HepG2 (cell line): ENCODE measurements around the gene SIM1. TPM values are rescaled to one million over a fixed set of nuclear protein-coding genes. Genes with fewer than 3 reads are reported as not detected.

Source experiments
- ATAC-seq: fragments of 200-7000 bp; cut with Tn5 transposase; 3 replicates; pipeline ENCODE4 v1.9.1; 2020; ENCODE audit warnings: mild to moderate bottlenecking, moderate library complexity
- BruUV-seq: library from RNA; stranded (reverse); fragments of 400-500 nt; replicated peaks from 2 replicates; lab custom pipeline; 2021; lab: Mats Ljungman, UMichigan
- CTCF ChIA-PET: fragments of 300-600 bp; formaldehyde crosslinking; extraction: SDS; loops from one replicate; lab custom pipeline; 2021; ENCODE audit warnings: low total read pairs, inconsistent platforms, low intra/inter-chr PET ratio; lab: Yijun Ruan, JAX
- POLR2A ChIA-PET: fragments of 350-600 bp; sonication (Branson Sonifier 250); formaldehyde crosslinking; loops from one replicate; lab custom pipeline; 2020; ENCODE audit warnings: antibody characterized with exemption, inconsistent platforms; lab: Yijun Ruan, JAX
- DNase-seq: peaks from one replicate; pipeline ENCODE4 v3.0.0-alpha.2; 2015; ENCODE audit warnings: low spot score
- FAIRE-seq: peaks from 3 replicates; lab custom pipeline; 2011; peaks lifted over from hg19 to GRCh38; lab: Jason Lieb, UNC
- H2AFZ ChIP-seq: one replicate; pipeline ENCODE4 v1.6.1; 2011; ENCODE audit warnings: low read length, inconsistent platforms
- H3K27ac ChIP-seq: fragments of 300-600 bp; 3 replicates; pipeline ENCODE4 v1.8.0; 2011; ENCODE audit warnings: mixed run types, mild to moderate bottlenecking, mixed read lengths, low read length, inconsistent platforms; ENCODE audit not compliant: insufficient read depth; ENCODE audit errors: extremely low read length
- H3K27me3 ChIP-seq, 2 experiments: fragments of 200-600 bp in 1 of 2; 2 replicates in 1 of 2; 3 replicates in 1 of 2; pipeline versions ENCODE4 v1.6.0 to v1.8.0; 2011; ENCODE audit warnings: low read length in 2 of 2, mild to moderate bottlenecking in 2 of 2, moderate library complexity in 2 of 2, inconsistent platforms in 1 of 2; ENCODE audit not compliant: insufficient read depth in 2 of 2, control insufficient read depth in 1 of 2
- H3K36me3 ChIP-seq, 2 experiments: fragments of 200-600 bp in 1 of 2; replicated peaks in 1 of 2; 2 replicates in 1 of 2; 3 replicates in 1 of 2; pipeline versions ENCODE4 v1.5.1 to v1.8.0; 2011; ENCODE audit warnings: low read length in 2 of 2, inconsistent platforms in 1 of 2; ENCODE audit not compliant: insufficient read depth in 2 of 2, control insufficient read depth in 1 of 2
- H3K4me1 ChIP-seq: 2 replicates; pipeline ENCODE4 v1.5.1; 2012; ENCODE audit warnings: low read length, inconsistent platforms; ENCODE audit not compliant: insufficient read depth
- H3K4me2 ChIP-seq: 2 replicates; pipeline ENCODE4 v1.6.0; 2011; ENCODE audit warnings: low read depth, low read length, inconsistent platforms
- H3K4me3 ChIP-seq, 3 experiments: fragments of 200-600 bp in 1 of 3; sonication (generic), shearing (Covaris generic) in 1 of 3; replicated peaks in 1 of 3; 2 replicates each; pipeline ENCODE4 v1.5.1; 2011 to 2016; ENCODE audit warnings: low read length in 3 of 3, inconsistent platforms in 2 of 3, low read depth in 2 of 3, mild to moderate bottlenecking in 2 of 3, control low read depth in 1 of 3, mixed read lengths in 1 of 3; ENCODE audit not compliant: insufficient read depth in 1 of 3
- H3K79me2 ChIP-seq: one replicate; pipeline ENCODE4 v1.6.1; 2011; ENCODE audit warnings: low read length, inconsistent platforms; ENCODE audit not compliant: insufficient read depth
- H3K9ac ChIP-seq: 2 replicates; pipeline ENCODE4 v1.6.0; 2011; ENCODE audit warnings: mild to moderate bottlenecking, low read depth, low read length, inconsistent platforms; ENCODE audit not compliant: insufficient read depth
- H3K9me3 ChIP-seq: 2 replicates; pipeline ENCODE4 v1.5.1; 2012; ENCODE audit warnings: mild to moderate bottlenecking, low read length
- H4K20me1 ChIP-seq: 2 replicates; pipeline ENCODE4 v1.6.0; 2011; ENCODE audit warnings: inconsistent platforms, mild to moderate bottlenecking, low read length, moderate library complexity; ENCODE audit not compliant: insufficient read depth
- FOXM1 ChIP-seq: sonication (generic); formaldehyde crosslinking; IDR thresholded peaks from 2 replicates; pipeline ENCODE4 v1.5.0; 2020; ENCODE audit warnings: missing genetic modification reagents
- HNRNPK ChIP-seq: fragments of 200-400 bp; formaldehyde crosslinking; IDR thresholded peaks from 2 replicates; pipeline ENCODE4 v1.6.1; 2018; ENCODE audit warnings: low read length, low read depth, moderate library complexity, mild to moderate bottlenecking; ENCODE audit not compliant: poor library complexity, severe bottlenecking
- MIER3 ChIP-seq: IDR thresholded peaks from 2 replicates; pipeline ENCODE4 v1.6.1; 2016; ENCODE audit warnings: missing compliant biosample characterization, borderline replicate concordance
- MTA3 ChIP-seq: sonication (generic); formaldehyde crosslinking; IDR thresholded peaks from 2 replicates; pipeline ENCODE4 v1.4.0; 2020; ENCODE audit warnings: missing genetic modification reagents
- PAF1 ChIP-seq: IDR thresholded peaks from 2 replicates; pipeline ENCODE4 v1.6.1; 2016; ENCODE audit warnings: missing genetic modification reagents, missing compliant biosample characterization
- PHF20 ChIP-seq: sonication (generic); formaldehyde crosslinking; IDR thresholded peaks from 2 replicates; pipeline ENCODE4 v1.5.0; 2020; ENCODE audit warnings: mild to moderate bottlenecking, missing genetic modification reagents
- PRPF4 ChIP-seq: fragments of 200-400 bp; formaldehyde crosslinking; IDR thresholded peaks from 2 replicates; pipeline ENCODE4 v1.6.1; 2016; ENCODE audit warnings: low read length, low read depth; ENCODE audit not compliant: poor library complexity, severe bottlenecking
- ZBTB7A ChIP-seq: sonication (generic); formaldehyde crosslinking; IDR thresholded peaks from 2 replicates; pipeline ENCODE4 v1.8.0; 2022; ENCODE audit warnings: mild to moderate bottlenecking, missing genetic modification reagents
- ZNF547 ChIP-seq: sonication (generic); formaldehyde crosslinking; IDR thresholded peaks from 2 replicates; pipeline ENCODE4 v1.5.1; 2020; ENCODE audit warnings: mild to moderate bottlenecking, missing genetic modification reagents
- WGBS: methylation state at CpG from one replicate; pipeline ENCODE4 v1.1.6; 2017; ENCODE audit warnings: low lambda C conversion rate; 5-methylcytosine and 5-hydroxymethylcytosine counted together
- in situ Hi-C: cut with HindIII; loops from 2 replicates; pipeline ENCODE4 v1.10.0; 2017; ENCODE audit warnings: low pct_unique_long_range_greater_than_20kb; ENCODE audit not compliant: extremely low pct_ligation_motif_present
- intact Hi-C: fragments of 100-400 bp; cut with micrococcal nuclease; formaldehyde crosslinking; loops from one replicate; pipeline ENCODE4 v1.10.0; 2022; ENCODE audit not compliant: unreplicated experiment
- polyA plus RNA-seq, 8 experiments: library from polyadenylated mRNA; depleted of rRNA in 3 of 8; stranded (reverse) in 7 of 8; unstranded in 1 of 8; fragments of >200 nt; fragmentation: Illumina TruSeq in 4 of 8; extraction: Trizol in 4 of 8; gene quantifications; 2 replicates each; pipeline versions ENCODE4 v1.2.1 to v1.2.3, GENCODE V29; 2011 to 2016; ENCODE audit warnings: low read depth in 4 of 8, missing spikeins in 1 of 8, mixed read lengths in 1 of 8; ENCODE audit not compliant: insufficient read depth in 1 of 8
- total RNA-seq, 5 experiments: library from RNA; depleted of rRNA; stranded (reverse); fragments of >200 nt; fragmentation: Illumina TruSeq; extraction: Trizol; gene quantifications; 2 replicates each; pipeline ENCODE4 v1.2.3, GENCODE V29; 2016; ENCODE audit warnings: low read depth in 1 of 5
- TF ChIP-seq, protein P1 (sequence below): IDR thresholded peaks from 2 replicates; pipeline ENCODE4 v1.6.1; 2016
- TF ChIP-seq, protein P2 (sequence below): sonication (generic); formaldehyde crosslinking; IDR thresholded peaks from 2 replicates; pipeline ENCODE4 v1.8.1; 2023; ENCODE audit warnings: missing genetic modification reagents, inconsistent platforms, borderline replicate concordance
- TF ChIP-seq, protein P3 (sequence below): sonication (generic); formaldehyde crosslinking; IDR thresholded peaks from 2 replicates; pipeline ENCODE4 v1.8.1; 2023; ENCODE audit warnings: mild to moderate bottlenecking, moderate library complexity, missing genetic modification reagents
- TF ChIP-seq, protein P4 (sequence below): sonication (generic); formaldehyde crosslinking; IDR thresholded peaks from 2 replicates; pipeline ENCODE4 v1.5.1; 2020; ENCODE audit warnings: missing genetic modification reagents, mild to moderate bottlenecking, borderline replicate concordance
- TF ChIP-seq, protein P5 (sequence below): sonication (generic); formaldehyde crosslinking; IDR thresholded peaks from 2 replicates; pipeline ENCODE4 v1.5.1; 2020; ENCODE audit warnings: mild to moderate bottlenecking, missing genetic modification reagents, moderate library complexity

The SIM1 gene
- total and polyA plus RNA-seq, 2 of the 13 experiments (the other 11 are each of a cell fraction or from before 2014, with no cell fraction given) = not detected

DNA sequence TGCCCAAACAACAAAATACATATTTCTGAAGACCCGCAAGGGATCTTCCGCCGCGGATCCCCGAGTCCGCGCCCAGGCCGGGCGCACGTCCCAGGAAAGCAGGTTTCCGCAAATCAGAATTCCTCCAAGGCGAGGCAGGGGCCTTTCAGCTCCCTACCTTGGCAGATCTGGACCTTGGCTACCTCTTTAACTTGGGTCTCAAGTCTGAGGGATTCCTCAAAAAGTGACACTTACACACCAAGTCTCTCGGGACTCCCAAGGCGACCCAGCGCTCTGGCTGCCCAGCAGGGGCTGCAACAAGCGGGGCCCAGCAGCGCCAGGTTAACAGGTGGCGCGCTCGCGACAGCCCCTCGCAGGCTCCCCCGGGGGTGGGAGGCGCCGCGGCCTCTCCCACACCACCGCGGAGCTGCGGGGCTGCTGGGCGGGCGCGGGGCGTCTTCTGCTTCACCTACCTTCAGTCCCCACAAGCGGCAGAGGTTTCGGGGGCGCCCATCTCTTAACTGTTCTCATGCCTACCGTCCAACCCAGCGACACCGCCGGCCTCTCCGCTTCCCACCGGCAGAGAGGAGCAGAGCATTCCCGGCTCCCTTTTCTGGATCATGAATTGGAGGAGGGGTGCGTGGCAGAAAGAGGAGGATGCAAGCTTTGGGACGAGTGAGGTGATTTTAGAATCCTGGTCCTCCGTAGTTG, 414 bp downstream of the SIM1 start:
- no peak overlapping the region for H3K4me3 ChIP-seq
- H3K4me2 ChIP-seq = no peak overlapping the region
- peaks cover 6 to 57% of the 10 kb centered on the region in 2 experiments for H3K27me3 ChIP-seq
- CTCF ChIA-PET = no interaction called here
- ATAC-seq (no peak), DNase-seq (no peak), FAIRE-seq (no peak)
- in situ Hi-C loops (no loop called here), intact Hi-C loops (no loop called here)
- 86% methylated on average over 18 of the region's 46 CpGs for WGBS
- H3K9ac ChIP-seq = no peak overlapping the region
- H3K4me1 ChIP-seq = peaks cover 14% of the 10 kb centered on the region; the same call in 1 of the 2 replicates
- H4K20me1 ChIP-seq = no peaks in the 10 kb centered on the region
- no peak overlapping the region for H3K27ac ChIP-seq
- H3K36me3 ChIP-seq = no peaks in the 10 kb centered on the region
- no peaks in the 10 kb centered on the region for H3K79me2 ChIP-seq
- POLR2A ChIA-PET = no interaction called here
- BruUV-seq = no TSS peak
- H3K9me3 ChIP-seq = no peaks in the 10 kb centered on the region
- no peak overlapping the region for H2AFZ ChIP-seq
- TF ChIP-seq, protein P1, sequence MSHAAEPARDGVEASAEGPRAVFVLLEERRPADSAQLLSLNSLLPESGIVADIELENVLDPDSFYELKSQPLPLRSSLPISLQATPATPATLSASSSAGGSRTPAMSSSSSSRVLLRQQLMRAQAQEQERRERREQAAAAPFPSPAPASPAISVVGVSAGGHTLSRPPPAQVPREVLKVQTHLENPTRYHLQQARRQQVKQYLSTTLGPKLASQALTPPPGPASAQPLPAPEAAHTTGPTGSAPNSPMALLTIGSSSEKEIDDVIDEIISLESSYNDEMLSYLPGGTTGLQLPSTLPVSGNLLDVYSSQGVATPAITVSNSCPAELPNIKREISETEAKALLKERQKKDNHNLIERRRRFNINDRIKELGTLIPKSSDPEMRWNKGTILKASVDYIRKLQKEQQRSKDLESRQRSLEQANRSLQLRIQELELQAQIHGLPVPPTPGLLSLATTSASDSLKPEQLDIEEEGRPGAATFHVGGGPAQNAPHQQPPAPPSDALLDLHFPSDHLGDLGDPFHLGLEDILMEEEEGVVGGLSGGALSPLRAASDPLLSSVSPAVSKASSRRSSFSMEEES (CRISPR knock-in tag) = no peak
- TF ChIP-seq ZNF547 (CRISPR knock-in tag) (no peak), MTA3 (CRISPR knock-in tag) (no peak), ZBTB7A (CRISPR knock-in tag) (no peak), PHF20 (CRISPR knock-in tag) (no peak), HNRNPK (no peak), PAF1 (CRISPR knock-in tag) (no peak), FOXM1 (no peak), MIER3 (CRISPR knock-in tag) (no peak), PRPF4 (no peak)
- TF ChIP-seq, protein P2, sequence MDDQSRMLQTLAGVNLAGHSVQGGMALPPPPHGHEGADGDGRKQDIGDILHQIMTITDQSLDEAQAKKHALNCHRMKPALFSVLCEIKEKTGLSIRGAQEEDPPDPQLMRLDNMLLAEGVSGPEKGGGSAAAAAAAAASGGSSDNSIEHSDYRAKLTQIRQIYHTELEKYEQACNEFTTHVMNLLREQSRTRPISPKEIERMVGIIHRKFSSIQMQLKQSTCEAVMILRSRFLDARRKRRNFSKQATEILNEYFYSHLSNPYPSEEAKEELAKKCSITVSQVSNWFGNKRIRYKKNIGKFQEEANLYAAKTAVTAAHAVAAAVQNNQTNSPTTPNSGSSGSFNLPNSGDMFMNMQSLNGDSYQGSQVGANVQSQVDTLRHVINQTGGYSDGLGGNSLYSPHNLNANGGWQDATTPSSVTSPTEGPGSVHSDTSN (CRISPR knock-in tag) = no peak
- TF ChIP-seq, protein P3, sequence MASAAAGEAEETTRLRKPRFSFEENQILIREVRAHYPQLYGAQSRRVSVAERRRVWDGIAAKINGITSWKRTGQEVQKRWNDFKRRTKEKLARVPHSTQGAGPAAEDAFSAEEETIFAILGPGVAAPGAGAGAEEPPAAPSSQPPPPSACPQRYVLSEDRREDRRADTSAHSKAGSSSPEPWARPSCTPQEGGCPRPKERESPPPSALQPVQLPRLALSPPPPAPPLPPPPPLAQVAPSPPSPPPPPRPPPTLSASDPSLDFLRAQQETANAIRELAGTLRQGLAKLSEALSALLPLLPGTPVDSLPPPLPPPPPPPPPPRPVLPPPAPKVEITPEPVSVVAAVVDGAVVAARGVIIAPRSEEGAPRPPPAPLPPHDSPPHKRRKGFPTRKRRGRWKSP (CRISPR knock-in tag) = no peak
- TF ChIP-seq, protein P4, sequence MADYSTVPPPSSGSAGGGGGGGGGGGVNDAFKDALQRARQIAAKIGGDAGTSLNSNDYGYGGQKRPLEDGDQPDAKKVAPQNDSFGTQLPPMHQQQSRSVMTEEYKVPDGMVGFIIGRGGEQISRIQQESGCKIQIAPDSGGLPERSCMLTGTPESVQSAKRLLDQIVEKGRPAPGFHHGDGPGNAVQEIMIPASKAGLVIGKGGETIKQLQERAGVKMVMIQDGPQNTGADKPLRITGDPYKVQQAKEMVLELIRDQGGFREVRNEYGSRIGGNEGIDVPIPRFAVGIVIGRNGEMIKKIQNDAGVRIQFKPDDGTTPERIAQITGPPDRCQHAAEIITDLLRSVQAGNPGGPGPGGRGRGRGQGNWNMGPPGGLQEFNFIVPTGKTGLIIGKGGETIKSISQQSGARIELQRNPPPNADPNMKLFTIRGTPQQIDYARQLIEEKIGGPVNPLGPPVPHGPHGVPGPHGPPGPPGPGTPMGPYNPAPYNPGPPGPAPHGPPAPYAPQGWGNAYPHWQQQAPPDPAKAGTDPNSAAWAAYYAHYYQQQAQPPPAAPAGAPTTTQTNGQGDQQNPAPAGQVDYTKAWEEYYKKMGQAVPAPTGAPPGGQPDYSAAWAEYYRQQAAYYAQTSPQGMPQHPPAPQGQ (CRISPR knock-in tag) = no peak
- TF ChIP-seq, protein P5, sequence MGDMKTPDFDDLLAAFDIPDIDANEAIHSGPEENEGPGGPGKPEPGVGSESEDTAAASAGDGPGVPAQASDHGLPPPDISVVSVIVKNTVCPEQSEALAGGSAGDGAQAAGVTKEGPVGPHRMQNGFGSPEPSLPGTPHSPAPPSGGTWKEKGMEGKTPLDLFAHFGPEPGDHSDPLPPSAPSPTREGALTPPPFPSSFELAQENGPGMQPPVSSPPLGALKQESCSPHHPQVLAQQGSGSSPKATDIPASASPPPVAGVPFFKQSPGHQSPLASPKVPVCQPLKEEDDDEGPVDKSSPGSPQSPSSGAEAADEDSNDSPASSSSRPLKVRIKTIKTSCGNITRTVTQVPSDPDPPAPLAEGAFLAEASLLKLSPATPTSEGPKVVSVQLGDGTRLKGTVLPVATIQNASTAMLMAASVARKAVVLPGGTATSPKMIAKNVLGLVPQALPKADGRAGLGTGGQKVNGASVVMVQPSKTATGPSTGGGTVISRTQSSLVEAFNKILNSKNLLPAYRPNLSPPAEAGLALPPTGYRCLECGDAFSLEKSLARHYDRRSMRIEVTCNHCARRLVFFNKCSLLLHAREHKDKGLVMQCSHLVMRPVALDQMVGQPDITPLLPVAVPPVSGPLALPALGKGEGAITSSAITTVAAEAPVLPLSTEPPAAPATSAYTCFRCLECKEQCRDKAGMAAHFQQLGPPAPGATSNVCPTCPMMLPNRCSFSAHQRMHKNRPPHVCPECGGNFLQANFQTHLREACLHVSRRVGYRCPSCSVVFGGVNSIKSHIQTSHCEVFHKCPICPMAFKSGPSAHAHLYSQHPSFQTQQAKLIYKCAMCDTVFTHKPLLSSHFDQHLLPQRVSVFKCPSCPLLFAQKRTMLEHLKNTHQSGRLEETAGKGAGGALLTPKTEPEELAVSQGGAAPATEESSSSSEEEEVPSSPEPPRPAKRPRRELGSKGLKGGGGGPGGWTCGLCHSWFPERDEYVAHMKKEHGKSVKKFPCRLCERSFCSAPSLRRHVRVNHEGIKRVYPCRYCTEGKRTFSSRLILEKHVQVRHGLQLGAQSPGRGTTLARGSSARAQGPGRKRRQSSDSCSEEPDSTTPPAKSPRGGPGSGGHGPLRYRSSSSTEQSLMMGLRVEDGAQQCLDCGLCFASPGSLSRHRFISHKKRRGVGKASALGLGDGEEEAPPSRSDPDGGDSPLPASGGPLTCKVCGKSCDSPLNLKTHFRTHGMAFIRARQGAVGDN (CRISPR knock-in tag) = no peak
